ENCODE data around the gene RBMX2. TPM values are rescaled to one million over a fixed set of nuclear protein-coding genes. Genes with fewer than 3 reads are reported as not detected.

The RBMX2 gene
- total RNA-seq, 2 donors from 2014 or later, result 5.4 to 15.8 TPM

DNA sequence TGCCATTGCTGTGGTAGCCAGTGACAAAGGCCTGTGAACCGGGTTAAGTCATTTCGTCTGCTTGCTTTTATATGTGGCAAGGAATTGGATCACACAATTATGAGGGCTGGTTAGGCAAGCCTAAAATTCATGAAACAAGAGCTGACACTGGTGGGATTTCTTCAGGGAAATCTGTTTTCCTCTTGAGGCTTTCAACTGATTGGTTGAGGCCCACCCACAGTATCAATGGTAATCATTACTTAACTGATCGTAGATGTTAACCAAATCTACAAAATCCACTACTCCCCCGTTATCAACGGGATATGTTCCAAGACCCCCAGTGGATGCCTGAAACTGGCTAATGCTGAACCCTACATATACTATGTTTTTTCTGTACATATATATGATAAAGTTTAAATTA is 13.0 kb downstream of the RBMX2 start:
- TF ChIP-seq, protein P1, sequence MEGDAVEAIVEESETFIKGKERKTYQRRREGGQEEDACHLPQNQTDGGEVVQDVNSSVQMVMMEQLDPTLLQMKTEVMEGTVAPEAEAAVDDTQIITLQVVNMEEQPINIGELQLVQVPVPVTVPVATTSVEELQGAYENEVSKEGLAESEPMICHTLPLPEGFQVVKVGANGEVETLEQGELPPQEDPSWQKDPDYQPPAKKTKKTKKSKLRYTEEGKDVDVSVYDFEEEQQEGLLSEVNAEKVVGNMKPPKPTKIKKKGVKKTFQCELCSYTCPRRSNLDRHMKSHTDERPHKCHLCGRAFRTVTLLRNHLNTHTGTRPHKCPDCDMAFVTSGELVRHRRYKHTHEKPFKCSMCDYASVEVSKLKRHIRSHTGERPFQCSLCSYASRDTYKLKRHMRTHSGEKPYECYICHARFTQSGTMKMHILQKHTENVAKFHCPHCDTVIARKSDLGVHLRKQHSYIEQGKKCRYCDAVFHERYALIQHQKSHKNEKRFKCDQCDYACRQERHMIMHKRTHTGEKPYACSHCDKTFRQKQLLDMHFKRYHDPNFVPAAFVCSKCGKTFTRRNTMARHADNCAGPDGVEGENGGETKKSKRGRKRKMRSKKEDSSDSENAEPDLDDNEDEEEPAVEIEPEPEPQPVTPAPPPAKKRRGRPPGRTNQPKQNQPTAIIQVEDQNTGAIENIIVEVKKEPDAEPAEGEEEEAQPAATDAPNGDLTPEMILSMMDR (IDR thresholded peaks at IDR 0.05), result no peak
- DNase-seq (ENCODE audit: low spot score) (no peak), ATAC-seq (ENCODE audit: insufficient number of reproducible peaks, low FRiP score, low read depth) (no peak)
- Histone ChIP-seq H3K4me1 (ENCODE audit: control insufficient read depth in 1 of 2, low read depth in 2 of 2) (no peaks in the 10 kb centered on the region), H3K27ac (no peak overlapping the region), H3K36me3 (peaks cover 2% of the 10 kb centered on the region), H3K27me3 (replicated peaks; ENCODE audit: insufficient read depth) (no peaks in the 10 kb centered on the region), H3K4me3 (no peak overlapping the region), H3K9me3 (no peaks in the 10 kb centered on the region)

DNA sequence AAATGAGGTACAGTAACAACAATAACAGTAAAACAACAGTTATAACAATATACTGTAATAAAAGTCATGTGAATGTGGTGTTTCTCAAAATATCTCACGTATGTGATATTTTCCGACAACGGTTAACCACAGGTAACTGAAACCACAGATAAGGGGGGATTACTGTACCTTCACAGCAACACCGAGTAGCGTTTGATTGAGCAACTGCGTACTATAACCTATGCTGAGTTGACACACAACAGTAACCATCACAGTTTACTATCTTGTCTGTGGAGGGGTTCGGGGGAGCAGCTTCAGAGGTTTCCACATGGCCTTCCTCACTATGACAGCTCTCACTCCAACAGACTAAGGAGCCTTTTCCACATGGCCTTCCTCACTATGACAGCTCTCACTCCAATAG is 13.4 kb downstream of the RBMX2 start:
- Histone ChIP-seq H3K9me3 (no peaks in the 10 kb centered on the region), H3K27ac (no peak overlapping the region), H3K27me3 (replicated peaks; ENCODE audit: insufficient read depth) (no peaks in the 10 kb centered on the region), H3K4me3 (no peak overlapping the region), H3K36me3 (no peaks in the 10 kb centered on the region), H3K4me1 (ENCODE audit: control insufficient read depth in 1 of 2, low read depth in 2 of 2) (no peaks in the 10 kb centered on the region)
- DNase-seq (ENCODE audit: low spot score) (no peak), ATAC-seq (ENCODE audit: insufficient number of reproducible peaks, low FRiP score, low read depth) (no peak)
- TF ChIP-seq, protein P1 (IDR thresholded peaks at IDR 0.05), result no peak

DNA sequence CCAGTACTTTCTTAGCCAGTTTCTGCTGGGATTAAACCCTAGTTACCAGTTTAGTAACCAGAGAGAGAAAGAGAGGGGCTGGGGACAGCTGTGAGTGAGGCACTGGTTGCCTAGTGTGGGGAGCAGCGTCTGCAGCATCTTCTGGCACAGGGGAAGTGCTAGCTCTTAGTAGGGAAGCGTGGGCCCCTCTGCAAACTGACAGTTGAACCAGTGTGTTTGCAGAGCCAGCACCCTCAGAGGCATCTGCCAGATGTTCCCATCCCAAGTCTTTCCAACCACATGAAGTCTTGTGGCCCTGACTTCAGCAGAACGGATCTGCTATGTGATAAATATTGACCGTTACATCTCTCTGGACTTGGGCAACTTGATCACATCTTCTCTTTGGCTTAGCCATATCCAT is 15.0 kb downstream of the RBMX2 start:
- Histone ChIP-seq H3K27me3 (replicated peaks; ENCODE audit: insufficient read depth) (no peaks in the 10 kb centered on the region), H3K4me1 (ENCODE audit: control insufficient read depth in 1 of 2, low read depth in 2 of 2) (no peaks in the 10 kb centered on the region), H3K9me3 (no peaks in the 10 kb centered on the region), H3K36me3 (no peaks in the 10 kb centered on the region), H3K27ac (no peak overlapping the region), H3K4me3 (no peak overlapping the region)
- TF ChIP-seq, protein P1 (IDR thresholded peaks at IDR 0.05), result no peak
- ATAC-seq (ENCODE audit: insufficient number of reproducible peaks, low FRiP score, low read depth) (no peak), DNase-seq (ENCODE audit: low spot score) (no peak)

DNA sequence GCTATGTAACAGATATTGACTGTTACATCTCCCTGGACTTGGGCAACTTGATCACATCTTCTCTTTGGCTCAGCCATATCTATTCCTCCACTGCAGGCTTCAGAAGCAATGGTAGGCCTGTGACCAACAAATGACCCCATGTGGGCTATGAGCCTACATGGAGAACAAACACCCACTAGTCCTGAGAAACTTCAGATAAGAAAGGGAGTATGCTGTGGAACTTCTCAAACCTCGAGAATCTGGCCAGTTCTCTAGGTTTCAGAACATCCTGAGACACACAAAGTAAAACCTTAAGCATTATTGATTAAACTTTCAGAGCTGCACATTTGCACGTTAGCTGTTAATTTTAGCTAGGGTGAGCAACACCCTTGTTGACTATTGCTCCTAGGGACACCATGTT is 16.3 kb downstream of the RBMX2 start:
- Histone ChIP-seq H3K36me3 (no peaks in the 10 kb centered on the region), H3K4me1 (ENCODE audit: control insufficient read depth in 1 of 2, low read depth in 2 of 2) (no peaks in the 10 kb centered on the region), H3K27me3 (replicated peaks; ENCODE audit: insufficient read depth) (no peaks in the 10 kb centered on the region), H3K9me3 (no peaks in the 10 kb centered on the region), H3K4me3 (no peak overlapping the region), H3K27ac (no peak overlapping the region)
- no peak for ATAC-seq (ENCODE audit: insufficient number of reproducible peaks, low FRiP score, low read depth)
- DNase-seq (ENCODE audit: low spot score), result no peak
- TF ChIP-seq, protein P1 (IDR thresholded peaks at IDR 0.05), result no peak

DNA sequence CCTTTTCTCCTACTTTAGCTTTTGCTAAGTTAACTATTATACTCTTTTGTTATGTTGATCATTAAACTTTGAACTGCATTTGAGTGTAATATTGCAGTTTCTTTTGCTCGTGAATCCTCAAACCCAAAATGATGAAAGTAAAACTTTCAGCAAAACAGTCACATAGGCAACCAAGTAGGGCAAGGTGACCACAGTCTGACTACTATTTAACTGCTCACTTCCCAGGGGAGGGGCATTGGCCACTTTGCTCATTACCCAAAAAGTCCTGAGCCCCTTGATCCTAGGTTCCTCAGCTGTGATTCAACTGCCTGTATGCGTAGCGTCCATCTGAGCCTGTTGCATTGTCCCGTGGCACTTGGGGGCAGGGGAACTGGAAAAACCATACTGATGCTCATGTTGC is 17.0 kb downstream of the RBMX2 start:
- H3K36me3 ChIP-seq, result no peaks in the 10 kb centered on the region
- no peaks in the 10 kb centered on the region for H3K9me3 ChIP-seq
- TF ChIP-seq, protein P1 (IDR thresholded peaks at IDR 0.05), result no peak
- no peak for DNase-seq (ENCODE audit: low spot score)
- no peaks in the 10 kb centered on the region for H3K27me3 ChIP-seq (replicated peaks; ENCODE audit: insufficient read depth)
- no peaks in the 10 kb centered on the region for H3K4me1 ChIP-seq (ENCODE audit: control insufficient read depth in 1 of 2, low read depth in 2 of 2)
- no peak overlapping the region for H3K4me3 ChIP-seq
- H3K27ac ChIP-seq, result no peak overlapping the region
- no peak for ATAC-seq (ENCODE audit: insufficient number of reproducible peaks, low FRiP score, low read depth)
